HL-60 (cell line): ENCODE measurements around the gene PIP5KL1.
A peak's percentile ranks its signal among the peaks of the same experiment; 100 is the strongest.

ENCODE experiments used
- DNase-seq, 2 experiments: peaks; one replicate each; pipeline ENCODE4 v3.0.0-alpha.2; 2010 to 2020; ENCODE audit warnings: low read depth in 1 of 2, low spot score in 1 of 2
- H3K27ac ChIP-seq: fragments of 250-450 bp; sonication (Bioruptor Pico); replicated peaks from 2 replicates; pipeline ENCODE4 v1.5.1; 2020; ENCODE audit warnings: mild to moderate bottlenecking, moderate library complexity
- H3K27me3 ChIP-seq: fragments of 250-450 bp; sonication (Bioruptor Pico); 2 replicates; pipeline ENCODE4 v1.5.1; 2021; ENCODE audit warnings: mild to moderate bottlenecking, moderate library complexity; ENCODE audit not compliant: insufficient read depth, poor library complexity, severe bottlenecking
- H3K4me3 ChIP-seq: replicated peaks from 2 replicates; pipeline ENCODE4 v1.5.1; 2011; ENCODE audit warnings: mild to moderate bottlenecking, control low read depth, low read length; ENCODE audit not compliant: insufficient read depth
- CTCF ChIP-seq: IDR thresholded peaks from one replicate; pipeline ENCODE4 v1.5.1; 2011; ENCODE audit warnings: low read length, control low read depth, inconsistent platforms; ENCODE audit not compliant: insufficient read depth
- GABPA ChIP-seq: IDR thresholded peaks from 2 replicates; pipeline ENCODE4 v1.6.1; 2012; ENCODE audit warnings: low read depth
- POLR2AphosphoS5 ChIP-seq: IDR thresholded peaks from 2 replicates; pipeline ENCODE4 v1.6.1; 2012; ENCODE audit warnings: low read depth
- REST ChIP-seq: IDR thresholded peaks from 2 replicates; pipeline ENCODE4 v1.6.1; 2012; ENCODE audit warnings: low read depth; ENCODE audit not compliant: insufficient replicate concordance
- SPI1 ChIP-seq: IDR thresholded peaks from 2 replicates; pipeline ENCODE4 v1.6.1; 2012; ENCODE audit warnings: low read depth, mild to moderate bottlenecking, borderline replicate concordance

The PIP5KL1 gene

GRCh38 chr9:127970401-127971313 lies 40.1 kb upstream of the PIP5KL1 start:
- no peak overlapping the region for H3K27ac ChIP-seq
- no peaks in the 10 kb centered on the region for H3K27me3 ChIP-seq
- TF ChIP-seq SPI1 (peak; percentile 21; the same call in 1 of the 2 replicates), CTCF (no peak), GABPA (no peak), REST (no peak), POLR2AphosphoS5 (no peak)
- no peak overlapping the region for H3K4me3 ChIP-seq
- DNase-seq: no peak

DNA sequence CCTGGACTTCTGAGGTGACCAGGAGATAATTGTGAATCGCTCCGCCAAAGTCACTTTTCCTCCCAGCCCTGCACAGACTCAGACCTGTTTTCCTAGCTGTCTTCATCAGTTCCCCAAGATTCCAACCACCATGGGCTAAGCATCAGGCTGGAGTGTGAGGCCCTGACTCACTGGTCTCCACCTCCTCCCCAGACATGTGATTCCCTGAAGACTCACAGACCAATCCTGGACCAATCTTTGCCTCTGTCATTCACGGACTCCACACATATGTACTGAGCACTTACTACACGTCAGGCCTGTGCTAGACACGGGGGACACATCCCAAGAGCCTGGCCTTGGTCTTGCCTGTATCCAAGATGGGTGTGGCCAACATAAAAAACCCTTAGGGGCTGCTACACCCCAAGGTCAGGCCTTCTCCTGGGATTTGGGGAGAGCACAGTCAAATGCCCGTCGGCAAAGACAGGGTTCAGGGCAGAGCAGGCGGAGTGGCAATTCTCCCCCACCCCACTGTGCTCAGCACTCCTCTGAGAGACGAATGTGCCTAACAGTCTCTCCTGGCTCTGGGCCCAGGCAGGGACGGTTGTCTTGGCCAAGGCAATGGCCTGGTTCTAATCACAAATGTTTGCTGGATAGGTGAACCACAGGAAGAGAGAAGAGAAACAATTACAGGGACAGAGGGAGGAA lies 38.3 kb upstream of the PIP5KL1 start:
- Histone ChIP-seq H3K27me3 (no peaks in the 10 kb centered on the region), H3K4me3 (no peak overlapping the region), H3K27ac (no peak overlapping the region)
- no peak for DNase-seq
- TF ChIP-seq POLR2AphosphoS5: no peak
- no peak for TF ChIP-seq CTCF
- TF ChIP-seq REST: no peak
- no peak for TF ChIP-seq GABPA
- TF ChIP-seq SPI1: no peak

GRCh38 chr9:127968042-127968441 lies 37.5 kb upstream of the PIP5KL1 start:
- Histone ChIP-seq H3K27me3 (no peaks in the 10 kb centered on the region), H3K4me3 (no peak overlapping the region), H3K27ac (no peak overlapping the region)
- TF ChIP-seq SPI1 (no peak), GABPA (no peak), POLR2AphosphoS5 (no peak)
- no peak for DNase-seq

- no peaks in the 10 kb centered on the region for H3K27me3 ChIP-seq
- H3K27ac ChIP-seq: no peak overlapping the region
Measured at GRCh38 chr9:127967151-127967809, 36.7 kb upstream of the PIP5KL1 start.

More at GRCh38 chr9:127967151-127967809, 36.7 kb upstream of the PIP5KL1 start:
- no peak for DNase-seq
- H3K4me3 ChIP-seq: no peak overlapping the region
- TF ChIP-seq SPI1: no peak
- TF ChIP-seq REST: no peak
- TF ChIP-seq GABPA: no peak
- no peak for TF ChIP-seq CTCF
- TF ChIP-seq POLR2AphosphoS5: no peak
